Measurements from ENCODE around the gene MLLT3. TPM values are rescaled to one million over a fixed set of nuclear protein-coding genes. Genes with fewer than 3 reads are reported as not detected.
A peak's percentile ranks its signal among the peaks of the same experiment; 100 is the strongest.

The MLLT3 gene
- total and polyA plus RNA-seq, 2 of the 13 experiments (the other 11 are each of a cell fraction or from before 2014, with no cell fraction given): 12.3 to 12.6 TPM

DNA sequence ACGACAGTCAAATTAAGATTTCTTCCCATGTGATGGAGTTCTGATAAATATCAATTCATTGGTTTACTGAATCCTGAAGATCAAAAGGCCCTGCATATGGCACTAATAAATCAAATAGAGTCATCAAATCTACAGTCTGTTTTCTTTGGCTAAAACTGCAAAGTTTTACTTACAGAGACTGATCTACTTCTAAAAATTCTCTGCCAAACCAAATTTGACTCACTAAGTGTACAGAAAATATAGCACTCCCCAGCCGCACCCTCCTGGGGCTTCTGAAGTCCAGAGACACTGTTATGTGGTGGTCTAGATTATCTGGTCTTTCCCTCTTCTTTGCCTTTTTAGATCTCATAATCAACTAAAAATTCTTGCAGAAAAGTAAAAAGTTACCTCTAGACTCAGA, 237.7 kb downstream of the MLLT3 start:
- Histone ChIP-seq H2AFZ (ENCODE audit: low read length) (no peak overlapping the region), H3K4me3 (replicated peaks in 1 of 3; ENCODE audit: insufficient read depth in 1 of 3, low read depth in 2 of 3, low read length in 3 of 3) (no peak overlapping the region), H3K36me3 (replicated peaks in 1 of 2; ENCODE audit: control insufficient read depth in 1 of 2, insufficient read depth in 2 of 2, low read length in 2 of 2) (no peaks in the 10 kb centered on the region), H3K9me3 (ENCODE audit: low read length) (no peaks in the 10 kb centered on the region), H3K4me1 (ENCODE audit: insufficient read depth, low read length) (peaks cover 29% of the 10 kb centered on the region), H3K4me2 (ENCODE audit: low read depth, low read length) (no peak overlapping the region), H3K79me2 (ENCODE audit: insufficient read depth, low read length) (no peaks in the 10 kb centered on the region), H3K9ac (ENCODE audit: insufficient read depth, low read depth, low read length) (no peak overlapping the region), H3K27ac (ENCODE audit: extremely low read length, insufficient read depth, low read length) (no peak overlapping the region), H4K20me1 (ENCODE audit: insufficient read depth, low read length) (no peaks in the 10 kb centered on the region), H3K27me3 (ENCODE audit: control insufficient read depth in 1 of 2, insufficient read depth in 2 of 2, low read length in 2 of 2) (no peaks in the 10 kb centered on the region)
- no TSS peak for BruUV-seq (replicated peaks)
- DNase-seq (ENCODE audit: low spot score) (no peak), FAIRE-seq (no peak), ATAC-seq (no peak)
- TF ChIP-seq POLR2A (IDR thresholded peaks at IDR 0.05; ENCODE audit: insufficient read depth in 1 of 2, low read depth in 2 of 2, low read length in 2 of 2): no peak
- in situ Hi-C loops (cut with HindIII; ENCODE audit: extremely low pct_ligation_motif_present, low pct_unique_long_range_greater_than_20kb) (no loop called here), intact Hi-C loops (cut with micrococcal nuclease; ENCODE audit: unreplicated experiment) (no loop called here)
- WGBS (ENCODE audit: low lambda C conversion rate): 62% methylated on average over 2 of the region's 2 CpGs
- POLR2A ChIA-PET: no interaction called here
- CTCF ChIA-PET (ENCODE audit: low intra/inter-chr PET ratio, low total read pairs): no interaction called here

GRCh38 chr9:20382460-20383071, 239.7 kb downstream of the MLLT3 start:
- Histone ChIP-seq H3K4me3 (replicated peaks in 1 of 3; ENCODE audit: insufficient read depth in 1 of 3, low read depth in 2 of 3, low read length in 3 of 3) (0 out of 6 replicates have a peak overlapping the region, but pooled peaks of 1 of the 3 experiments have one; percentile 7), H3K9me3 (ENCODE audit: low read length) (no peaks in the 10 kb centered on the region), H3K4me2 (ENCODE audit: low read depth, low read length) (peak overlapping the region; percentile 36; the same call in 1 of the 2 replicates), H3K27me3 (ENCODE audit: control insufficient read depth in 1 of 2, insufficient read depth in 2 of 2, low read length in 2 of 2) (no peaks in the 10 kb centered on the region), H4K20me1 (ENCODE audit: insufficient read depth, low read length) (no peaks in the 10 kb centered on the region), H3K36me3 (replicated peaks in 1 of 2; ENCODE audit: control insufficient read depth in 1 of 2, insufficient read depth in 2 of 2, low read length in 2 of 2) (no peaks in the 10 kb centered on the region), H3K9ac (ENCODE audit: insufficient read depth, low read depth, low read length) (no peak overlapping the region), H3K27ac (ENCODE audit: extremely low read length, insufficient read depth, low read length) (no peak overlapping the region), H3K79me2 (ENCODE audit: insufficient read depth, low read length) (no peaks in the 10 kb centered on the region), H3K4me1 (ENCODE audit: insufficient read depth, low read length) (peaks cover 45% of the 10 kb centered on the region), H2AFZ (ENCODE audit: low read length) (no peak overlapping the region)
- BruUV-seq (replicated peaks): no TSS peak
- CTCF ChIA-PET (ENCODE audit: low intra/inter-chr PET ratio, low total read pairs): no interaction called here
- DNase-seq (ENCODE audit: low spot score) (peak; percentile 74), FAIRE-seq (no peak), ATAC-seq (peak; percentile 90)
- POLR2A ChIA-PET: no interaction called here
- WGBS (ENCODE audit: low lambda C conversion rate): 5% methylated on average over 2 of the region's 2 CpGs
- intact Hi-C loops (cut with micrococcal nuclease; ENCODE audit: unreplicated experiment) (no loop called here), in situ Hi-C loops (cut with HindIII; ENCODE audit: extremely low pct_ligation_motif_present, low pct_unique_long_range_greater_than_20kb) (no loop called here)
- TF ChIP-seq KLF12 (CRISPR knock-in tag; IDR thresholded peaks at IDR 0.05; ENCODE audit: borderline replicate concordance) (no peak), HNRNPH1 (optimal IDR thresholded peaks at IDR 0.05; ENCODE audit: low read depth, low read length) (no peak), HDAC1 (CRISPR knock-in tag; IDR thresholded peaks at IDR 0.05) (0 out of 2 replicates have a peak, but pooled peaks have one; percentile 24), GATAD2A (CRISPR knock-in tag; IDR thresholded peaks at IDR 0.05) (peak; percentile 63), ZNF17 (CRISPR knock-in tag; IDR thresholded peaks at IDR 0.05) (no peak), FOXK2 (IDR thresholded peaks at IDR 0.05) (no peak), ISL2 (CRISPR knock-in tag; IDR thresholded peaks at IDR 0.05) (peak; percentile 85), ZNF280B (CRISPR knock-in tag; IDR thresholded peaks at IDR 0.05; ENCODE audit: borderline replicate concordance) (no peak), ZNF720 (CRISPR knock-in tag; IDR thresholded peaks at IDR 0.05) (no peak), HMG20A (CRISPR knock-in tag; IDR thresholded peaks at IDR 0.05; ENCODE audit: borderline replicate concordance) (no peak; the same call in 1 of the 2 replicates), SUZ12 (IDR thresholded peaks at IDR 0.05; ENCODE audit: low read depth, low read length) (no peak)
- TF ChIP-seq, protein P1, sequence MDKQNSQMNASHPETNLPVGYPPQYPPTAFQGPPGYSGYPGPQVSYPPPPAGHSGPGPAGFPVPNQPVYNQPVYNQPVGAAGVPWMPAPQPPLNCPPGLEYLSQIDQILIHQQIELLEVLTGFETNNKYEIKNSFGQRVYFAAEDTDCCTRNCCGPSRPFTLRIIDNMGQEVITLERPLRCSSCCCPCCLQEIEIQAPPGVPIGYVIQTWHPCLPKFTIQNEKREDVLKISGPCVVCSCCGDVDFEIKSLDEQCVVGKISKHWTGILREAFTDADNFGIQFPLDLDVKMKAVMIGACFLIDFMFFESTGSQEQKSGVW (CRISPR knock-in tag; IDR thresholded peaks at IDR 0.05; ENCODE audit: borderline replicate concordance): no peak
- TF ChIP-seq, protein P2, sequence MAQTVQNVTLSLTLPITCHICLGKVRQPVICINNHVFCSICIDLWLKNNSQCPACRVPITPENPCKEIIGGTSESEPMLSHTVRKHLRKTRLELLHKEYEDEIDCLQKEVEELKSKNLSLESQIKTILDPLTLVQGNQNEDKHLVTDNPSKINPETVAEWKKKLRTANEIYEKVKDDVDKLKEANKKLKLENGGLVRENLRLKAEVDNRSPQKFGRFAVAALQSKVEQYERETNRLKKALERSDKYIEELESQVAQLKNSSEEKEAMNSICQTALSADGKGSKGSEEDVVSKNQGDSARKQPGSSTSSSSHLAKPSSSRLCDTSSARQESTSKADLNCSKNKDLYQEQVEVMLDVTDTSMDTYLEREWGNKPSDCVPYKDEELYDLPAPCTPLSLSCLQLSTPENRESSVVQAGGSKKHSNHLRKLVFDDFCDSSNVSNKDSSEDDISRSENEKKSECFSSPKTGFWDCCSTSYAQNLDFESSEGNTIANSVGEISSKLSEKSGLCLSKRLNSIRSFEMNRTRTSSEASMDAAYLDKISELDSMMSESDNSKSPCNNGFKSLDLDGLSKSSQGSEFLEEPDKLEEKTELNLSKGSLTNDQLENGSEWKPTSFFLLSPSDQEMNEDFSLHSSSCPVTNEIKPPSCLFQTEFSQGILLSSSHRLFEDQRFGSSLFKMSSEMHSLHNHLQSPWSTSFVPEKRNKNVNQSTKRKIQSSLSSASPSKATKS (CRISPR knock-in tag; IDR thresholded peaks at IDR 0.05): no peak

Measured in HepG2 (cell line).